ENCODE measurements around the gene SMAP1.

SMAP1 gene

GRCh38 chr6:70843328-70843918 is 175.7 kb downstream of the SMAP1 start:
- no peaks in the 10 kb centered on the region for H3K9me3 ChIP-seq (ENCODE audit: control insufficient read depth, insufficient read depth, low read depth, low read length)
- no peak overlapping the region for H3K27ac ChIP-seq (ENCODE audit: low read depth, low read length)
- H3K36me3 ChIP-seq (ENCODE audit: control insufficient read depth, insufficient read depth, low read length) = no peaks in the 10 kb centered on the region
- no peaks in the 10 kb centered on the region for H3K27me3 ChIP-seq (ENCODE audit: control insufficient read depth, insufficient read depth, low read length)
- H3K9ac ChIP-seq (ENCODE audit: low read length) = no peak overlapping the region
- peaks cover 21% of the 10 kb centered on the region for H3K4me1 ChIP-seq (ENCODE audit: control insufficient read depth, insufficient read depth, low read length)
- no peak overlapping the region for H3K4me3 ChIP-seq (ENCODE audit: low read depth, low read length)

GRCh38 chr6:70844301-70844700 is 176.6 kb downstream of the SMAP1 start:
- Histone ChIP-seq H3K4me3 (ENCODE audit: low read depth, low read length) (no peak overlapping the region), H3K27ac (ENCODE audit: low read depth, low read length) (no peak overlapping the region), H3K9me3 (ENCODE audit: control insufficient read depth, insufficient read depth, low read depth, low read length) (no peaks in the 10 kb centered on the region; the same call in 1 of the 2 replicates), H3K27me3 (ENCODE audit: control insufficient read depth, insufficient read depth, low read length) (no peaks in the 10 kb centered on the region), H3K4me1 (ENCODE audit: control insufficient read depth, insufficient read depth, low read length) (peaks cover 21% of the 10 kb centered on the region), H3K9ac (ENCODE audit: low read length) (no peak overlapping the region), H3K36me3 (ENCODE audit: control insufficient read depth, insufficient read depth, low read length) (no peaks in the 10 kb centered on the region)

GRCh38 chr6:70846207-70846835 is 178.6 kb downstream of the SMAP1 start:
- H3K4me3 ChIP-seq (ENCODE audit: low read depth, low read length) = no peak overlapping the region
- no peaks in the 10 kb centered on the region for H3K36me3 ChIP-seq (ENCODE audit: control insufficient read depth, insufficient read depth, low read length)
- no peaks in the 10 kb centered on the region for H3K27me3 ChIP-seq (ENCODE audit: control insufficient read depth, insufficient read depth, low read length)
- H3K27ac ChIP-seq (ENCODE audit: low read depth, low read length) = no peak overlapping the region
- H3K9me3 ChIP-seq (ENCODE audit: control insufficient read depth, insufficient read depth, low read depth, low read length) = no peaks in the 10 kb centered on the region; the same call in 1 of the 2 replicates
- H3K4me1 ChIP-seq (ENCODE audit: control insufficient read depth, insufficient read depth, low read length) = peaks cover 21% of the 10 kb centered on the region
- H3K9ac ChIP-seq (ENCODE audit: low read length) = no peak overlapping the region

- Histone ChIP-seq H3K4me1 (ENCODE audit: control insufficient read depth, insufficient read depth, low read length) (peaks cover 21% of the 10 kb centered on the region), H3K9me3 (ENCODE audit: control insufficient read depth, insufficient read depth, low read depth, low read length) (no peaks in the 10 kb centered on the region; the same call in 1 of the 2 replicates), H3K36me3 (ENCODE audit: control insufficient read depth, insufficient read depth, low read length) (no peaks in the 10 kb centered on the region), H3K27me3 (ENCODE audit: control insufficient read depth, insufficient read depth, low read length) (no peaks in the 10 kb centered on the region), H3K9ac (ENCODE audit: low read length) (no peak overlapping the region), H3K27ac (ENCODE audit: low read depth, low read length) (no peak overlapping the region), H3K4me3 (ENCODE audit: low read depth, low read length) (no peak overlapping the region)
Measured at GRCh38 chr6:70847106-70848084, 179.7 kb downstream of the SMAP1 start.

GRCh38 chr6:70849348-70850069 is 181.8 kb downstream of the SMAP1 start:
- Histone ChIP-seq H3K9ac (ENCODE audit: low read length) (no peak overlapping the region), H3K27ac (ENCODE audit: low read depth, low read length) (no peak overlapping the region), H3K27me3 (ENCODE audit: control insufficient read depth, insufficient read depth, low read length) (no peaks in the 10 kb centered on the region), H3K4me1 (ENCODE audit: control insufficient read depth, insufficient read depth, low read length) (peaks cover 21% of the 10 kb centered on the region), H3K4me3 (ENCODE audit: low read depth, low read length) (no peak overlapping the region), H3K9me3 (ENCODE audit: control insufficient read depth, insufficient read depth, low read depth, low read length) (no peaks in the 10 kb centered on the region; the same call in 1 of the 2 replicates), H3K36me3 (ENCODE audit: control insufficient read depth, insufficient read depth, low read length) (no peaks in the 10 kb centered on the region)

- no peaks in the 10 kb centered on the region; the same call in 1 of the 2 replicates for H3K36me3 ChIP-seq (ENCODE audit: control insufficient read depth, insufficient read depth, low read length)
- no peak overlapping the region for H3K27ac ChIP-seq (ENCODE audit: low read depth, low read length)
- no peak overlapping the region for H3K9ac ChIP-seq (ENCODE audit: low read length)
- H3K9me3 ChIP-seq (ENCODE audit: control insufficient read depth, insufficient read depth, low read depth, low read length) = no peaks in the 10 kb centered on the region; the same call in 1 of the 2 replicates
- H3K4me3 ChIP-seq (ENCODE audit: low read depth, low read length) = no peak overlapping the region
- H3K4me1 ChIP-seq (ENCODE audit: control insufficient read depth, insufficient read depth, low read length) = no peaks in the 10 kb centered on the region
- H3K27me3 ChIP-seq (ENCODE audit: control insufficient read depth, insufficient read depth, low read length) = no peaks in the 10 kb centered on the region
Measured at GRCh38 chr6:70852667-70853246, 185.1 kb downstream of the SMAP1 start.

GRCh38 chr6:70857387-70858077 is 189.8 kb downstream of the SMAP1 start:
- H3K27me3 ChIP-seq (ENCODE audit: control insufficient read depth, insufficient read depth, low read length) = no peaks in the 10 kb centered on the region
- no peaks in the 10 kb centered on the region for H3K9me3 ChIP-seq (ENCODE audit: control insufficient read depth, insufficient read depth, low read depth, low read length)
- H3K9ac ChIP-seq (ENCODE audit: low read length) = no peak overlapping the region
- no peak overlapping the region for H3K4me3 ChIP-seq (ENCODE audit: low read depth, low read length)
- peaks cover 14% of the 10 kb centered on the region; the same call in 1 of the 2 replicates for H3K36me3 ChIP-seq (ENCODE audit: control insufficient read depth, insufficient read depth, low read length)
- no peaks in the 10 kb centered on the region for H3K4me1 ChIP-seq (ENCODE audit: control insufficient read depth, insufficient read depth, low read length)
- H3K27ac ChIP-seq (ENCODE audit: low read depth, low read length) = no peak overlapping the region

GRCh38 chr6:70860045-70860444 is 192.4 kb downstream of the SMAP1 start:
- Histone ChIP-seq H3K36me3 (ENCODE audit: control insufficient read depth, insufficient read depth, low read length) (peaks cover 14% of the 10 kb centered on the region; the same call in 1 of the 2 replicates), H3K27me3 (ENCODE audit: control insufficient read depth, insufficient read depth, low read length) (no peaks in the 10 kb centered on the region), H3K9ac (ENCODE audit: low read length) (no peak overlapping the region), H3K27ac (ENCODE audit: low read depth, low read length) (no peak overlapping the region), H3K9me3 (ENCODE audit: control insufficient read depth, insufficient read depth, low read depth, low read length) (no peaks in the 10 kb centered on the region), H3K4me3 (ENCODE audit: low read depth, low read length) (no peak overlapping the region), H3K4me1 (ENCODE audit: control insufficient read depth, insufficient read depth, low read length) (peaks cover 9% of the 10 kb centered on the region)

- Histone ChIP-seq H3K36me3 (ENCODE audit: control insufficient read depth, insufficient read depth, low read length) (peaks cover 14% of the 10 kb centered on the region; the same call in 1 of the 2 replicates), H3K27me3 (ENCODE audit: control insufficient read depth, insufficient read depth, low read length) (no peaks in the 10 kb centered on the region), H3K27ac (ENCODE audit: low read depth, low read length) (no peak overlapping the region), H3K4me1 (ENCODE audit: control insufficient read depth, insufficient read depth, low read length) (peaks cover 9% of the 10 kb centered on the region), H3K9ac (ENCODE audit: low read length) (no peak overlapping the region), H3K4me3 (ENCODE audit: low read depth, low read length) (no peak overlapping the region), H3K9me3 (ENCODE audit: control insufficient read depth, insufficient read depth, low read depth, low read length) (no peaks in the 10 kb centered on the region)
Measured at GRCh38 chr6:70860920-70861319, 193.2 kb downstream of the SMAP1 start.

GRCh38 chr6:70863343-70863742 is 195.7 kb downstream of the SMAP1 start:
- H3K36me3 ChIP-seq (ENCODE audit: control insufficient read depth, insufficient read depth, low read length) = peaks cover 14% of the 10 kb centered on the region; the same call in 1 of the 2 replicates
- no peak overlapping the region for H3K9ac ChIP-seq (ENCODE audit: low read length)
- no peaks in the 10 kb centered on the region for H3K27me3 ChIP-seq (ENCODE audit: control insufficient read depth, insufficient read depth, low read length)
- H3K9me3 ChIP-seq (ENCODE audit: control insufficient read depth, insufficient read depth, low read depth, low read length) = no peaks in the 10 kb centered on the region
- no peak overlapping the region for H3K27ac ChIP-seq (ENCODE audit: low read depth, low read length)
- H3K4me3 ChIP-seq (ENCODE audit: low read depth, low read length) = no peak overlapping the region
- peaks cover 9% of the 10 kb centered on the region for H3K4me1 ChIP-seq (ENCODE audit: control insufficient read depth, insufficient read depth, low read length)

All from HUES6 (cell line).